ENCODE measurements around the gene PPA2.

PPA2 gene

DNA sequence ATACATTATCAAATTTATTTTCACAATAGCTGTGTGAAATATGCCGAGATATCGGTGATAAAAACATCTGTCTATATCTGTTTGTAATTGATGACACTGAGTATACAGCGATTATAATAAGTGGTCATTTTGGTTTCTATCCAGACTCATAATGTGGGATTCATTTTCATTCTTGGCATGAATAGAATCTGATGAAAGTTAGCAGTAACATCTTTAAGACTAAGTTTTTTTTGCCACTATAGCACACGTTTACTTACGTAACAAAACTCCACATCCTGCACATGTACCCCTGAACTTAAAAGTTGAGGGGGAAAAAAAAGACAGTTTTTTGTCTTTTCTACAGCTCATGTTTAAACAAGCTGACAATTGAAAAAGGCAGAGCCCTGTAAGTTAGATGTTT is 86.4 kb downstream of the PPA2 start:
- H3K4me1 ChIP-seq (ENCODE audit: control insufficient read depth, insufficient read depth, low read length), result peaks cover 10% of the 10 kb centered on the region; the same call in 1 of the 2 replicates
- H3K4me3 ChIP-seq (ENCODE audit: low read depth, low read length), result no peak overlapping the region
- no peaks in the 10 kb centered on the region for H3K9me3 ChIP-seq (ENCODE audit: control insufficient read depth, insufficient read depth, low read depth, low read length)
- POLR2A ChIA-PET, result no interaction called here
- H3K36me3 ChIP-seq (ENCODE audit: control insufficient read depth in 2 of 2, insufficient read depth in 1 of 2, low read length in 2 of 2), result peaks cover 2 to 5% of the 10 kb centered on the region in 2 experiments
- H3K27ac ChIP-seq (ENCODE audit: extremely low read depth, low read depth, low read length), result no peak overlapping the region
- no peak for TF ChIP-seq ZNF157 (tag by site-specific recombination; IDR thresholded peaks at IDR 0.05)
- no peak for TF ChIP-seq ZBTB8A (tag by site-specific recombination; IDR thresholded peaks at IDR 0.05)
- no peak for TF ChIP-seq KLF1 (tag by site-specific recombination; IDR thresholded peaks at IDR 0.05)
- no peak for TF ChIP-seq ZNF560 (tag by site-specific recombination; IDR thresholded peaks at IDR 0.05; ENCODE audit: borderline replicate concordance)
- no peak for TF ChIP-seq ZNF621 (tag by site-specific recombination; IDR thresholded peaks at IDR 0.05)
- TF ChIP-seq ZNF529 (tag by site-specific recombination; IDR thresholded peaks at IDR 0.05; ENCODE audit: insufficient replicate concordance), result no peak
- TF ChIP-seq ZXDB (tag by site-specific recombination; IDR thresholded peaks at IDR 0.05), result no peak
- TF ChIP-seq ZNF521 (tag by site-specific recombination; IDR thresholded peaks at IDR 0.05), result no peak
- TF ChIP-seq ZNF112 (tag by site-specific recombination; IDR thresholded peaks at IDR 0.05), result no peak
- TF ChIP-seq ZNF146 (tag by site-specific recombination; IDR thresholded peaks at IDR 0.05), result no peak
- TF ChIP-seq, protein P1, sequence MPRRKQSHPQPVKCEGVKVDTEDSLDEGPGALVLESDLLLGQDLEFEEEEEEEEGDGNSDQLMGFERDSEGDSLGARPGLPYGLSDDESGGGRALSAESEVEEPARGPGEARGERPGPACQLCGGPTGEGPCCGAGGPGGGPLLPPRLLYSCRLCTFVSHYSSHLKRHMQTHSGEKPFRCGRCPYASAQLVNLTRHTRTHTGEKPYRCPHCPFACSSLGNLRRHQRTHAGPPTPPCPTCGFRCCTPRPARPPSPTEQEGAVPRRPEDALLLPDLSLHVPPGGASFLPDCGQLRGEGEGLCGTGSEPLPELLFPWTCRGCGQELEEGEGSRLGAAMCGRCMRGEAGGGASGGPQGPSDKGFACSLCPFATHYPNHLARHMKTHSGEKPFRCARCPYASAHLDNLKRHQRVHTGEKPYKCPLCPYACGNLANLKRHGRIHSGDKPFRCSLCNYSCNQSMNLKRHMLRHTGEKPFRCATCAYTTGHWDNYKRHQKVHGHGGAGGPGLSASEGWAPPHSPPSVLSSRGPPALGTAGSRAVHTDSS (tag by site-specific recombination; IDR thresholded peaks at IDR 0.05), result no peak
- no peak for TF ChIP-seq ZFP37 (tag by site-specific recombination; IDR thresholded peaks at IDR 0.05)
- no peak for TF ChIP-seq PRDM1 (tag by site-specific recombination; IDR thresholded peaks at IDR 0.05)
- TF ChIP-seq ZNF610 (tag by site-specific recombination; IDR thresholded peaks at IDR 0.05; ENCODE audit: borderline replicate concordance), result no peak
- TF ChIP-seq ZNF24 (tag by site-specific recombination; IDR thresholded peaks at IDR 0.05), result no peak
- TF ChIP-seq SALL2 (tag by site-specific recombination; IDR thresholded peaks at IDR 0.05; ENCODE audit: borderline replicate concordance), result no peak
- TF ChIP-seq KLF8 (tag by site-specific recombination; IDR thresholded peaks at IDR 0.05), result no peak
- no peak for TF ChIP-seq SP3 (tag by site-specific recombination; IDR thresholded peaks at IDR 0.05)
- TF ChIP-seq ZNF350 (tag by site-specific recombination; IDR thresholded peaks at IDR 0.05), result no peak
- CTCF ChIA-PET, result no interaction called here

DNA sequence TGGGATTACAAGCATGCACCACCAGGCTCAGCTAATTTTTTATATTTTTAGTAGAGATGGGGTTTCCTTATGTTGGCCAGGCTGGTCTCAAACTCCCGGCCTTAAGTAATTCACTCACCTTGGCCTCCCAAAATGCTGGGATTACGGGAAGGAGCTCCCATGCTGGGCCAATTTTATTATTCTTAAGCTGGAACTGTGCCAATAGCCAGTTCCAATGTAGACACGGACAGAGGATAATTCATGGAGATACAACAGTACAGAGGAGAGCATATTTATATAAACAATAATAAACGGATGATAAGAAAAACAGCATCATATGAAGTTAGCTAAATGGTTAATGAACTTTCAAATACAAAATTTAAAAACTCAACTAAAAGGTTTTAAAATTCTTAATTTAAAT is 87.8 kb downstream of the PPA2 start:
- TF ChIP-seq, protein P2, sequence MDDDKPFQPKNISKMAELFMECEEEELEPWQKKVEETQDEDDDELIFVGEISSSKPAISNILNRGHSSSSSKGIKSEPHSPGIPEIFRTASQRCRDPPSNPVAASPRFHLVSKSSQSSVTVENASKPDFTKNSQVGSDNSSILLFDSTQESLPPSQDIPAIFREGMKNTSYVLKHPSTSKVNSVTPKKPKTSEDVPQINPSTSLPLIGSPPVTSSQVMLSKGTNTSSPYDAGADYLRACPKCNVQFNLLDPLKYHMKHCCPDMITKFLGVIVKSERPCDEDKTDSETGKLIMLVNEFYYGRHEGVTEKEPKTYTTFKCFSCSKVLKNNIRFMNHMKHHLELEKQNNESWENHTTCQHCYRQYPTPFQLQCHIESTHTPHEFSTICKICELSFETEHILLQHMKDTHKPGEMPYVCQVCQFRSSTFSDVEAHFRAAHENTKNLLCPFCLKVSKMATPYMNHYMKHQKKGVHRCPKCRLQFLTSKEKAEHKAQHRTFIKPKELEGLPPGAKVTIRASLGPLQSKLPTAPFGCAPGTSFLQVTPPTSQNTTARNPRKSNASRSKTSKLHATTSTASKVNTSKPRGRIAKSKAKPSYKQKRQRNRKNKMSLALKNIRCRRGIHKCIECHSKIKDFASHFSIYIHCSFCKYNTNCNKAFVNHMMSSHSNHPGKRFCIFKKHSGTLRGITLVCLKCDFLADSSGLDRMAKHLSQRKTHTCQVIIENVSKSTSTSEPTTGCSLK (tag by site-specific recombination; IDR thresholded peaks at IDR 0.05), result no peak
- TF ChIP-seq IKZF3 (tag by site-specific recombination; IDR thresholded peaks at IDR 0.05), result 0 out of 2 replicates have a peak, but pooled peaks have one; percentile 11
- POLR2A ChIA-PET, result no interaction called here
- peaks cover 4 to 5% of the 10 kb centered on the region in 2 experiments for H3K36me3 ChIP-seq (ENCODE audit: control insufficient read depth in 2 of 2, insufficient read depth in 1 of 2, low read length in 2 of 2)

DNA sequence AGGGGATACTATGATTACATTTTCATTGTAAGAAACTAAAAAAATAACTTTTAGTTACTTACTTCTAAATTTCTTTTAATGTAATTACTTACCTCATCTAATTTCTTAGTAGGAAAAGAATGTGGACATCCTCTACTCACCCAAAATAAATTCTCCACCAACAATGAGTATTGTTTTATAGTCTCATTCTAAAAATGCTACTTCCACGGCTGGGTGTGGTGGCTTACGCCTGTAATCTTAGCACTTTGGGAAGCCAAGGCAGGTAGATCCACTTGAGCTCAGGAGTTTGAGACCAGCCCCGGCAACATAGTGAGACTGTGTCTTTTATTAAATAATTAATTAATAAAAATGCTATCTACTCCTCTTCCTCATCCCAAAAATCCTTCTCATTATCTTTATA is 99.8 kb downstream of the PPA2 start:
- H3K4me3 ChIP-seq (ENCODE audit: low read depth, low read length), result no peak overlapping the region
- H3K27ac ChIP-seq (ENCODE audit: extremely low read depth, low read depth, low read length), result no peak overlapping the region
- no peaks in the 10 kb centered on the region for H3K9me3 ChIP-seq (ENCODE audit: control insufficient read depth, insufficient read depth, low read depth, low read length)
- POLR2A ChIA-PET, result no interaction called here
- TF ChIP-seq ZNF548 (tag by site-specific recombination; IDR thresholded peaks at IDR 0.05), result no peak
- TF ChIP-seq, protein P3, sequence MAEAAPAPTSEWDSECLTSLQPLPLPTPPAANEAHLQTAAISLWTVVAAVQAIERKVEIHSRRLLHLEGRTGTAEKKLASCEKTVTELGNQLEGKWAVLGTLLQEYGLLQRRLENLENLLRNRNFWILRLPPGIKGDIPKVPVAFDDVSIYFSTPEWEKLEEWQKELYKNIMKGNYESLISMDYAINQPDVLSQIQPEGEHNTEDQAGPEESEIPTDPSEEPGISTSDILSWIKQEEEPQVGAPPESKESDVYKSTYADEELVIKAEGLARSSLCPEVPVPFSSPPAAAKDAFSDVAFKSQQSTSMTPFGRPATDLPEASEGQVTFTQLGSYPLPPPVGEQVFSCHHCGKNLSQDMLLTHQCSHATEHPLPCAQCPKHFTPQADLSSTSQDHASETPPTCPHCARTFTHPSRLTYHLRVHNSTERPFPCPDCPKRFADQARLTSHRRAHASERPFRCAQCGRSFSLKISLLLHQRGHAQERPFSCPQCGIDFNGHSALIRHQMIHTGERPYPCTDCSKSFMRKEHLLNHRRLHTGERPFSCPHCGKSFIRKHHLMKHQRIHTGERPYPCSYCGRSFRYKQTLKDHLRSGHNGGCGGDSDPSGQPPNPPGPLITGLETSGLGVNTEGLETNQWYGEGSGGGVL (tag by site-specific recombination; IDR thresholded peaks at IDR 0.05), result no peak
- no peak for TF ChIP-seq ZNF610 (tag by site-specific recombination; IDR thresholded peaks at IDR 0.05; ENCODE audit: borderline replicate concordance)
- no peak for TF ChIP-seq ZNF530 (tag by site-specific recombination; IDR thresholded peaks at IDR 0.05; ENCODE audit: low read depth)
- no peak for TF ChIP-seq OVOL3 (tag by site-specific recombination; IDR thresholded peaks at IDR 0.05)
- no peaks in the 10 kb centered on the region for H3K36me3 ChIP-seq (ENCODE audit: control insufficient read depth in 2 of 2, insufficient read depth in 1 of 2, low read length in 2 of 2)
- CTCF ChIA-PET, result no interaction called here
- no peaks in the 10 kb centered on the region for H3K4me1 ChIP-seq (ENCODE audit: control insufficient read depth, insufficient read depth, low read length)

More for the DNA sequence above, 87.8 kb downstream of the PPA2 start:
- Histone ChIP-seq H3K4me1 (ENCODE audit: control insufficient read depth, insufficient read depth, low read length) (peaks cover 10% of the 10 kb centered on the region; the same call in 1 of the 2 replicates), H3K9me3 (ENCODE audit: control insufficient read depth, insufficient read depth, low read depth, low read length) (no peaks in the 10 kb centered on the region), H3K27ac (ENCODE audit: extremely low read depth, low read depth, low read length) (no peak overlapping the region), H3K4me3 (ENCODE audit: low read depth, low read length) (no peak overlapping the region)
- CTCF ChIA-PET, result no interaction called here
